Embryonic facial prominence (tissue), 1 donor: ENCODE results near the gene CLMN.
"Not testable (repeated sequence)": the region's sequence is repeated elsewhere in the genome, so short reads cannot be mapped to it uniquely, and the experiment has no call there.

ENCODE experiments used
- DNase-seq: peaks from one replicate; pipeline ENCODE4 v3.0.0-alpha.2; 2016; ENCODE audit errors: extremely low spot score

CLMN gene

GRCh38 chr14:95220663-95221231 lies 99.0 kb downstream of the CLMN start:
- no peak for DNase-seq

DNA sequence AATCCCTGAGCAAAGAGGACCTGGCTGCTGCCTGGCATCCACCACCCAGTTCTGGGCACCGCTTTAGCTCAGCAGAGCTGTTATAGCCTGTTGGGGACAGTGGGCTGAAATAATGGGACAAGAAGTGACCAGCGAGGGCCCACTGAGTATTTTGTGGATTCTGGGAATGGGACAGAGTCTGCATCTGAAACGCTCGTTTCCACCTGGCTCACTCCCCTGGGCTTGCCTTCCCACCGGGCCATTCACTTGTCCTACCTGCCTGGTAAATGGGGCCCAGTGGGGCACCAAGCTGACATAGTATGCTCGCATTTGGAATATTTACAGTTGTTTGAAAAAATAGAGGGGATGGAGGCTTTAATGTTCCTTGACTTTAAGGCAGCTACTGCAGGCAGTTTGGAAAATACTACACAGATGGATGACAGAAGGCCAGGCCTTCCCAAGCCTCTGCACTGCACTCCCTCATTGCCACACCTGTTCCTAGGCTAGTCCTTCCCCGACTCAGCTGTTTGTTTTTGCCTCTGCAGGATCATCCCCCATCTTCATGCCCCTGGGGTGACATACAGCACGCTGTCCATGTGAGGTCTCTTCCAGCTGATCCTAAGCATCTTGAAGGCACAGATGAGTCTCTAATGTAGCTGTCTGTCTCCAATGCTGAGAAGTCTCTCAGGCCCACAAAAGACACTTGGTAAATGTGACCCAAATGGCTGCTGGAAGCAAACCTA lies 101.1 kb downstream of the CLMN start:
- no peak for DNase-seq

GRCh38 chr14:95218006-95218405 lies 101.7 kb downstream of the CLMN start:
- DNase-seq: no peak

DNA sequence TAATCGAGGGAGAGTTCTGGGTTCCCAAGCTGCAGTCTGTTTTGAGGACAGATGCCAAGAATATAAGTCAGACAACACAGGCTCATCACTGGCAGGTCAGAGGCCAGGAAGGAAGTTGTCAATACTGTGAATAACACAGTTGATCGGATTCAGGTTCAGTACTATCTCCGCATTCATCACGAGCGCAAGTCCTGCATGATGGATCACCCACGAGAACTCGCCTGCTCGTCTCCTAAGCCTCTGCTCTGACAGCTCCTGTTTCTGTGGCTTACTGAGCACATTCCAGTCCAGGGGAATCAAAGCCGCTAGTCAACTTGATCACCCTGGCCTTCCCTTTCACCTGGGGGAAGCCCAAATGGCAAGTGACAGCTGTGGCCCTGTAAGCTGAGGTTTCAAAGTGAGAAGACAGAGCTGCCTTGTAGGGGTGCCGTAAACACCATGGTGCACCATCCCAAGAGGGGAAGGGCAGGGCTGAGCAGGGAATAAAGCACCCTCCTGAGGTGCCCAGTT lies 102.3 kb downstream of the CLMN start:
- DNase-seq: no peak

DNA sequence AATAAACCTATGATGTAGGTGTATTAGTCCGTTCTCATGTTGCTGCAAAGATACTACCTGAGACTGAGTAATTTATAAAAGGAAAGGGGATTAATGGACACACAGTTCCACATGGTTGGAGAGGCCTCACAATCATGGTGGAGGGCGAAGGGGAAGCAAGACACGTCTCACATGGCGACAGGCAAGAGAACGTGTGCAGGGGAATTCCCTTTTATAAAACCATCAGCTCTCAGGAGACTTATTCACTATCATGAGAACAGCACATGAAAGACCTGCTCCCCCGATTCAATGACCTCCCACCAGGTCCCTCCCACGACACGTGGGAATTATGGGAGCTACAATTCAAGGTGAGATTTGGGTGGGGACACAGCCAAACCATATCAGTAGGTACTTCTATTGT lies 103.7 kb downstream of the CLMN start:
- DNase-seq: no peak

- DNase-seq: no peak
These were observed 104.5 kb downstream of the CLMN start for GRCh38 chr14:95215094-95215725.

DNA sequence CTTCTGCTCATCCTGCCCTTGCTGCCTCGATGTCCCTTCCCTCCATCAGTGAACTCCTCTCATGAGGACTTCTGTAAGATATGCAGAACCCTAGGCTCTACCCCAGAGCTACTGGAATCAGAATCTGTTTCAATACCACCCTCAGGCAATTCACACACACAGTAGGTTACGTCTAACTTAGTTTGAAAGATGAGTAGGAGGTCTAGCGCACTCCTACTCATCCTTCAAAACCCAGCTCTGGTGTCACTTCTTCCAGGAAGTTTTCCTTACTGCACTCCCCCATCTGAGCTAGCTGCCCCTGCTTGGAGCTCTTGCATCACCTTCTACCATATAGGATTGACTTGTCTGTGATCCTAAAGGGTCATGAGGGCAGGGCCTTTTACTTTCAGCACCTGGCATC lies 105.9 kb downstream of the CLMN start:
- no peak for DNase-seq

DNA sequence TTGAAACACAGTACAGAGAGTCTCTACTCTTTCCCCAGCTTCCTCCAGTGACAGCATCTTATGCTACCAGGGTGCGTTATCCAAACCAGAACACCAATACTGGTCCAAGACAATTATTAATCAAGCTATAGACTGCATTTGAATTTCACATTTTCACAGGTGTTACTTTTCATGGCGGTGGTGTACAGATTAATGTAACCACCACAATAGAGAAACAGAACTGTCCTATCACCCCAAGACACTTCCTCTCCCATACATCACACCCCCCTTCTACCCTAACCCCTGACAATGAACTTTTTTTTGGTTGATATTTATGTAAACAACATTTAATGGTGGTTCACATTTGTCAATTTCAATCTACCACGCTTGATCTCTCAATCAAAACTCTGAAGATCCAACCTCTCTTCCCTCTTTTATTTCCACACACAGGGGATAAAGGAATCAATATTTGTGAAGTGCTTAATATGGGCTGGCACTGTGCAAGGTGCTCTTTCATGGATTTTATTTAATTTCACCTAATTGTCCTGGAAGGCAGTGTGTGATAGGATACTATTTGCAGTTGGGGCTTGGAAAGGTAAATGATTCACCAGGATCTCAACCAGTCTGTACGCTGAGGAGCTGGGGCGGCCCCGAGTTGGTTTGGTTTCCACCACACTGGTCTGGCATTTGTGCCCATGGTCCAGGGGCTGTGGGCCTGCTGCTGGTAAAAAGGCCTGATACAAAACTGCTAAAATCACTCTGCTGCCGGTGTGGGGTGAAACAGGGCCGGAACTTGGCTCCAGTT lies 107.8 kb downstream of the CLMN start:
- DNase-seq: no peak

DNA sequence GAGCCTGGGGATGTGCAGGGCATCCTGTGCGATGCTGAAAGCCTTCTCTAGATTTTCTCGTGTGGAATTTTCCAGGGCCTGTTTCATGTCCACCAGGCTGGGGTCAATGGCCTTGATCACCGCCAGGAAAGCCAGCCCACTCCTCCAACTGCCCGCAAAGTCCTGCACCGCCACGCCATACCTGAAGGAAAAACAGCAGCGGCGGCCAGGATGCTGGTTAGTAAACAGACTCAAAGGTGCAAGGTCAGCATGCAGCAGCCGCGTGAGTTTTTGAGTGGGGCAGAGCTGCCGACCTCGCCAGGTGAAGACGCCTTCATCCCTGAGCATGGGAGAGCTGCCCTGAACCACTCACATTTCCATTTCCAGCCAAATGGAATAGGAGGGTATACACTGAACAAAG lies 109.0 kb downstream of the CLMN start:
- DNase-seq: no peak

DNA sequence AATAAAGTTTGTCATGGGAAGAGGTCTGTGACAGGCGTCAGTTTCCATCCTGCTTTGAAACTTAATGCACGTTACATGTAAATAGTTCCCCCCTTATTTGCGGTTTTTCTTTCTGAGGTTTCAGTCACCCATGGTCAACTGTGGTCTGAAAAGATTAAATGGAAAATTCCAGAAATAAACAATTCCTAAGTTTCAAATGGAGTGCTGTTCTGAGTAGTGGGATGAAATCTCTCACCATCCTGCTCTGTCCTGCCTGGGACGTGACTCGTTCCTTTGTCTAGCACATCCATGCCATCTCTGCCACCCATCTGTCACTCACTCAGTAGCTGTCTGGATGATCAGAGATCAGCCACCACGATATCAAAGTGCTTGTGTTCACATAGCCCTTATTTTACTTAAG lies 111.1 kb downstream of the CLMN start:
- DNase-seq: no peak

- DNase-seq: no peak
These were observed 112.1 kb downstream of the CLMN start for GRCh38 chr14:95207475-95208233.

- DNase-seq: no peak
These were observed 113.2 kb downstream of the CLMN start for GRCh38 chr14:95206534-95206933.

DNA sequence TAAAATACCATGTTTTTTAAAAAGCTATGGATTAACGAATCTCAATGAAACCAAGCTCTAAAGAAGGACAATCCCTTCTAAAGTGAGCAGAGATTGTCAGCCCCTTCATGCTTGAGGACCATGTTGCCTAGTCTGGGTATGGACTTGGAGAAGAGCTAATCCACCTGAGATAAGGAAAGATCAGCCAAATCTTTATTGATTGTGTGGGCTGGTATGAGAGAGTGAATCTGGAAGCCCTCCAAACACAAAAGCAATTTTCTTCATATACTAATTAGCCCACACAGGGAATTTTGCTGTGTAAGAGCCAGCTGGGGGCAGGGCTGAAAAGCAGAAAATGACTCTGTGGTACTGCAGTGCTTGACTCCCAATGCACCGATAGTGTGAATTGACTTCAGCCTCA lies 115.0 kb downstream of the CLMN start:
- no peak for DNase-seq

- DNase-seq: not testable (repeated sequence)
These were observed 118.0 kb downstream of the CLMN start for GRCh38 chr14:95201745-95202144.

DNA sequence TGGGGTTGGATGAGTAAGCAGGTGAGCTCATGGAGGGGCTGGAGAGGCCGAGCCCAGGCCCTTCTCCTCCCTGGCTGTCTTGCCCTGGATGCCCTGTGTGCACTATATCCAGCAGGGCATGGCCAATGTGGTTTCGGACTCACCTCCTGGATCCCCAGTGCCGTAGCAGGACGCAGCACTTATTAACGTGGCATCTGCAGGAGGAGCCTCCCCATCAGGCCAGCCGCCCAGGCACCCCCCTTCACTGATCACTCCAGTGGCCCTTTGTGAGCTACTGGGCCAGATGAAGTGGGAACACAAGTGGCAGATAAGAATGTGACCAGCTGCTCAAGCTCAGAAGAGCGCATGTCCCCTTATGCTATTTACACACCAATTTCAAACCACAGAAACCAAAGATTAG lies 119.3 kb downstream of the CLMN start:
- DNase-seq: no peak

GRCh38 chr14:95199298-95199983 lies 120.3 kb downstream of the CLMN start:
- no peak for DNase-seq

DNA sequence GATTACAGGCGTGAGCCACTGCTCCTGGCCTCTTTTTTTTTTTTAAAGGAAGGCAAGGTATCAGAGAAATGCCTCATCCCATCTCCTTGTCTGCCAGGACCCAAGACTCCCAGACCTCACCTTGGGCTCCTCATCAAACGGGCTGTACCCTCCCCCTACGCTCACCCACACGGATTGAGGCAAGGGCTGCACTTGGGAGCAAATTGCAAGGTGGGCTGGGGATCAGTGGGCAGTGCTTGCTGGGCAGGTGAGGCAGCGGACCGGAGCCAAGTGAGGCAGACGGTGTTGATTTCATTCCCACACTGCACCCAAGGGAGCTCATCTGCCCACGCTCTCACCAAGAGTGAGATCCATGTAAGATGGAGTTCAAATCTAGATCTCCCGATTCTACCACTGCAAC lies 121.4 kb downstream of the CLMN start:
- DNase-seq: no peak

DNA sequence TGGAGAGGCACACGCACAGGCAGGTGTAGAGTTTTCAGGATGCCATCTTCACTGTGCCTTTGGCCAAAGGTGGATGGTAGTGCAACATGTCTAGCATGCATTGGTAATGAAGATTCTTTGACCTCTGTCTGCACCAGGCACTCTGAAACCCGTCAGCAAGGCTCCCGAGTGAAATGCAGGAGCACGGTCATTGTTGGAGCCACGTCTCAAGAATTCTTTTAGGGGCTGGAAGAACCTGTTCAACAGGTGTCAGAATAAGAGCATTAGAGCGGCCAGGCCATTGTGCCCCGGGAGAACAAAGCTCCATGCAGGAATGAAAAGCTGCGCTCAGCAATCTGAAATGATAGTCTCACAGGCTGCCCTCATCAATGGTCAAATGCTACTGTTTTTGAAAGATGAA lies 122.2 kb downstream of the CLMN start:
- no peak for DNase-seq

DNA sequence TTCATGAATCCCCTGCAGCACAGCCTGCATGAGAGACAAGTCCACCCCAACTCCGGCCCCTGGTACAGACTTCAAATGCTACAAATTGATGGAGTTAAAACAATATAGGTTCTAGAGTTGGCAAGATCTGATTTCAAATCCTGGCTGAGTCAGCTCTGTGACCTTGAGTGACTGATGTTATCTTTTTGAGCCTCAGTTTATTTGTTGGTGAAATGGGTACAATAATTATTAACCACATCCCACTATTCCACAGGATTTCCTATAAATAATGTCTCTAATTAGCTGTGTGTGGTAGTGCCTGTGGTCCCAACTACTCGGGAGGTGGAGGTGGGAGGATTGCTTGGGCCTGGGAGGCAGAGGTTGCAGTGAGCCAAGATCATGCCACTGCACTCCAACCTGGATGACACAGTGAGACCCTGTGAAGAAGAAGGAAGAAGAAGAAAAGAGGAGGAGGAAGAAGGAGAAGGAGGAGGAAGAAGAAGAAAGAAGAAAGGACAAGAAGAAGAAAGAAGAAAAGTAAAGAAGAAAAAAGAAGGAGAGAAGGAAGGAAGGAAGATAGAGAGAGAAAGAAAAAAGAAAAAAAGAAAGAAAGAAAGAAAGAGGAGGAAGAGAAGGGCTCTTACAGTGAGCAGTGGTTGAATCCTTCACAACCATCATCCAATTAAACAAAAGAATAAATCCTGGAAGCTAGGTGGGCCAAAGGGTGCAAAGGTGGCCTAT lies 122.7 kb downstream of the CLMN start:
- no peak for DNase-seq

DNA sequence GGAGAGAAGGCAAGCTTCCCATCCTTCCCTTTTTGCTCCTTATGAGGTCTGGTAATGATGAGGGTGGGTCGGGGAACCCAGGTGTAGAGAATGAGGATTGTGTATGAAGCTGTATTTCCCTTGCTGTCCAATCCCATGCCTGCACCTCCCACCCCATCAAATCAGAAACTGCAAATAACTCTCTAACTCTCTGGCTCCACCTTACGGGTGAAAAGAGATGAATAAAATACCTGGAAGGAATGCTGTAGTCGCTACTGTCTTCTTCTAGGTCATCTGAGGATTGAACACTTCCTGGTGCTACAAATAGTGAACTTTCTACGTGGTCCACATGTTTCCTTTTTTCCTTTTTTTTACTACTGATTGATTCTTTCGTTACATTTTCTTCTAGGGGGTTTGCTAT lies 123.4 kb downstream of the CLMN start:
- no peak for DNase-seq
